ENCODE measurements around the gene CCDC188. TPM values are rescaled to one million over a fixed set of nuclear protein-coding genes. Genes with fewer than 3 reads are reported as not detected.

The CCDC188 gene
- total RNA-seq, 1 experiment from 2014 or later, result not detected

DNA sequence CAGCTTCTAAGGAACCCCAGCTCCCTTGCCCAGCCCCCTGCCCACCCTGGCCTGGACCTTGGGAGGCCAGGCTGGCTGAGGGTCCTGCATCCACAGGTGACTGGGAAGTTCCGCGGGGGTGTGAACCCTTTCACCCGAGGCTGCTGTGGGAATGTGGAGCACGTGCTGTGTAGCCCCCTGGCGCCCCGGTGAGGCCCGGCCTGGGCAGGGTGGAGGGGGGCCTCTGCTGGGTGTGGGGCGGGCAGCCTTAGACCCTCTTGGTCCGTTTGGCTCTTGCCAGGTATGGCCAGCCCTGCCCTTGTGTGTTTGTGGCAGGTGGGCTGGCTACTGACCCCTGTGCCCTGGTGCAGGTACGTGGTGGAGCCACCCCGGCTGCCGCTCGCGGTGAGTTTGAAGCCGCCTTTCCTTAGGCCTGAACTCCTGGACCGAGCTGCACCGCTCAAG is 10.3 kb downstream of the CCDC188 start:
- ChIA-PET CTCF (no interaction called here), POLR2A (ENCODE audit: unreplicated experiment) (no interaction called here)
- H3K4me3 ChIP-seq (ENCODE audit: low read length), result no peak overlapping the region
- no peak overlapping the region for H3K4me2 ChIP-seq (ENCODE audit: low read length)
- BruUV-seq (replicated peaks), result no TSS peak
- H3K36me3 ChIP-seq (ENCODE audit: low read depth, low read length), result no peaks in the 10 kb centered on the region
- no peak overlapping the region for H3K9ac ChIP-seq (ENCODE audit: low read length)
- H3K27ac ChIP-seq (ENCODE audit: low read length), result no peak overlapping the region
- TF ChIP-seq EZH2phosphoT487 (IDR thresholded peaks at IDR 0.05; ENCODE audit: borderline replicate concordance, low read length) (no peak), EZH2 (IDR thresholded peaks at IDR 0.05; ENCODE audit: low read length, unreplicated experiment) (no peak)
- TF ChIP-seq, protein P1, sequence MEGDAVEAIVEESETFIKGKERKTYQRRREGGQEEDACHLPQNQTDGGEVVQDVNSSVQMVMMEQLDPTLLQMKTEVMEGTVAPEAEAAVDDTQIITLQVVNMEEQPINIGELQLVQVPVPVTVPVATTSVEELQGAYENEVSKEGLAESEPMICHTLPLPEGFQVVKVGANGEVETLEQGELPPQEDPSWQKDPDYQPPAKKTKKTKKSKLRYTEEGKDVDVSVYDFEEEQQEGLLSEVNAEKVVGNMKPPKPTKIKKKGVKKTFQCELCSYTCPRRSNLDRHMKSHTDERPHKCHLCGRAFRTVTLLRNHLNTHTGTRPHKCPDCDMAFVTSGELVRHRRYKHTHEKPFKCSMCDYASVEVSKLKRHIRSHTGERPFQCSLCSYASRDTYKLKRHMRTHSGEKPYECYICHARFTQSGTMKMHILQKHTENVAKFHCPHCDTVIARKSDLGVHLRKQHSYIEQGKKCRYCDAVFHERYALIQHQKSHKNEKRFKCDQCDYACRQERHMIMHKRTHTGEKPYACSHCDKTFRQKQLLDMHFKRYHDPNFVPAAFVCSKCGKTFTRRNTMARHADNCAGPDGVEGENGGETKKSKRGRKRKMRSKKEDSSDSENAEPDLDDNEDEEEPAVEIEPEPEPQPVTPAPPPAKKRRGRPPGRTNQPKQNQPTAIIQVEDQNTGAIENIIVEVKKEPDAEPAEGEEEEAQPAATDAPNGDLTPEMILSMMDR (conservative IDR thresholded peaks at IDR 0.05; ENCODE audit: low read depth, low read length), result no peak
- DNase-seq (no peak), ATAC-seq (no peak)
- H2AFZ ChIP-seq (ENCODE audit: low read length), result no peak overlapping the region
- H3K4me1 ChIP-seq (ENCODE audit: insufficient read depth, low read length), result no peaks in the 10 kb centered on the region
- H3K9me2 ChIP-seq (replicated peaks; ENCODE audit: low read length), result no peaks in the 10 kb centered on the region
- H4K20me1 ChIP-seq (ENCODE audit: low read length), result no peaks in the 10 kb centered on the region
- intact Hi-C loops (cut with micrococcal nuclease), result no loop called here
- no peaks in the 10 kb centered on the region for H3K27me3 ChIP-seq (ENCODE audit: low read length)
- H3K79me2 ChIP-seq (ENCODE audit: low read length), result peaks cover 21% of the 10 kb centered on the region
- no peaks in the 10 kb centered on the region for H3K9me3 ChIP-seq (ENCODE audit: low read length)
- no peaks in the 10 kb centered on the region for H3F3A ChIP-seq (ENCODE audit: low read length, unreplicated experiment)

DNA sequence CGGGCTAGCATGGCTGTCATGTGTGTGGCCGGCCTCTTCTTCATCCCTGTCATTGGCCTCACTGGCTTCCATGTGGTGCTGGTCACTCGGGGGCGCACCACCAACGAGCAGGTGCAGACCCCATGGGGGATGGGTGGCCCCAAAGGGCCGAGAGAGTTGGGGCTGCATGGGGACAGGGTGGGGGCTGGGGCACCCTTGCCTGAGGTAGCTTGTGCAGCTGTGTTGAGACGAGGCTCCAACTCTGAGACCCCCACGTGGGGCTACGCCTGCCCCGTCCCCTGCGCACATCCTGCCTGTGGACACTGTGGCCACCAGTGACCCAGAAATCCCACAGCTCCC is 10.8 kb downstream of the CCDC188 start:
- no TSS peak for BruUV-seq (replicated peaks)
- Histone ChIP-seq H3K4me2 (ENCODE audit: low read length) (no peak overlapping the region), H3K9me3 (ENCODE audit: low read length) (no peaks in the 10 kb centered on the region), H3F3A (ENCODE audit: low read length, unreplicated experiment) (no peaks in the 10 kb centered on the region), H3K79me2 (ENCODE audit: low read length) (peaks cover 26% of the 10 kb centered on the region), H3K27me3 (ENCODE audit: low read length) (no peaks in the 10 kb centered on the region), H3K4me1 (ENCODE audit: insufficient read depth, low read length) (no peaks in the 10 kb centered on the region), H3K9ac (ENCODE audit: low read length) (no peak overlapping the region), H3K36me3 (ENCODE audit: low read depth, low read length) (no peaks in the 10 kb centered on the region), H2AFZ (ENCODE audit: low read length) (no peak overlapping the region), H3K4me3 (ENCODE audit: low read length) (no peak overlapping the region), H3K9me2 (replicated peaks; ENCODE audit: low read length) (no peaks in the 10 kb centered on the region), H4K20me1 (ENCODE audit: low read length) (no peaks in the 10 kb centered on the region), H3K27ac (ENCODE audit: low read length) (no peak overlapping the region)
- intact Hi-C loops (cut with micrococcal nuclease), result no loop called here
- ChIA-PET CTCF (no interaction called here), POLR2A (ENCODE audit: unreplicated experiment) (no interaction called here)
- no peak for TF ChIP-seq EZH2phosphoT487 (IDR thresholded peaks at IDR 0.05; ENCODE audit: borderline replicate concordance, low read length)
- TF ChIP-seq EZH2 (IDR thresholded peaks at IDR 0.05; ENCODE audit: low read length, unreplicated experiment), result no peak
- TF ChIP-seq, protein P1 (conservative IDR thresholded peaks at IDR 0.05; ENCODE audit: low read depth, low read length), result no peak
- DNase-seq (no peak), ATAC-seq (no peak)

DNA sequence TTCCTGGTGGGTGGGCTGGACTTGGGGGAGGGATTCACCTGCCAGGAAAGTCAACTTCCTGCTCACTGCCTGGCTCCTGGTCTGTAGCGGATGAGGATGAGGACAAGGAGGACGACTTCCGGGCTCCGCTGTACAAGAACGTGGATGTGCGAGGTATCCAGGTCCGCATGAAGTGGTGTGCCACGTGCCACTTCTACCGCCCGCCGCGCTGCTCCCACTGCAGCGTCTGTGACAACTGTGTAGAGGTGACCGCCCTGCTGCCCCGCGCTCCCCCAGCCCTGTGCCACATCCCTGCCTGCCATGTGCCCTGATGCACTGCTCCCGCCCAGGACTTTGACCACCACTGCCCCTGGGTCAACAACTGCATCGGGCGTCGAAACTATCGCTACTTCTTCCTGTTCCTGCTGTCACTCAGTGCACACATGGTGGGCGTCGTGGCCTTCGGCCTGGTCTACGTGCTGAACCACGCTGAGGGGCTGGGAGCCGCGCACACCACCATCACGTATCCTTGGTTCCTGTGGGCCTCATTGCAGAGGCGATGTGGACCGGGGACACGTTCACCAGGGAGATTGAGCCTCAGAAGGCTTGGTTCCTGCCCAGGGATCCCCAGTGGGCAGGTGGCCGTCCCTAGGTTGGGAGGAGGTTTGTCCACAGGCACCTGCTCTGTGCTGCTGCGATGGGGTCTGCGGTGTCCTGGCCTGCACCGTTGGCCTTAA is 11.3 kb downstream of the CCDC188 start:
- no peak overlapping the region for H3K9ac ChIP-seq (ENCODE audit: low read length)
- no peaks in the 10 kb centered on the region for H3K9me3 ChIP-seq (ENCODE audit: low read length)
- POLR2A ChIA-PET (ENCODE audit: unreplicated experiment), result no interaction called here
- H3K27ac ChIP-seq (ENCODE audit: low read length), result no peak overlapping the region
- ATAC-seq (no peak), DNase-seq (no peak)
- TF ChIP-seq EZH2phosphoT487 (IDR thresholded peaks at IDR 0.05; ENCODE audit: borderline replicate concordance, low read length) (no peak), EZH2 (IDR thresholded peaks at IDR 0.05; ENCODE audit: low read length, unreplicated experiment) (no peak)
- TF ChIP-seq, protein P1 (conservative IDR thresholded peaks at IDR 0.05; ENCODE audit: low read depth, low read length), result no peak
- CTCF ChIA-PET, result no interaction called here
- no peak overlapping the region for H2AFZ ChIP-seq (ENCODE audit: low read length)
- no peak overlapping the region for H3K4me2 ChIP-seq (ENCODE audit: low read length)
- H3K4me1 ChIP-seq (ENCODE audit: insufficient read depth, low read length), result no peaks in the 10 kb centered on the region
- H3K79me2 ChIP-seq (ENCODE audit: low read length), result peaks cover 31% of the 10 kb centered on the region
- no peaks in the 10 kb centered on the region for H3K9me2 ChIP-seq (replicated peaks; ENCODE audit: low read length)
- H4K20me1 ChIP-seq (ENCODE audit: low read length), result no peaks in the 10 kb centered on the region
- no peak overlapping the region for H3K4me3 ChIP-seq (ENCODE audit: low read length)
- no peaks in the 10 kb centered on the region for H3K27me3 ChIP-seq (ENCODE audit: low read length)
- intact Hi-C loops (cut with micrococcal nuclease), result no loop called here
- H3K36me3 ChIP-seq (ENCODE audit: low read depth, low read length), result no peaks in the 10 kb centered on the region
- H3F3A ChIP-seq (ENCODE audit: low read length, unreplicated experiment), result no peaks in the 10 kb centered on the region
- TSS peak; percentile 31 for BruUV-seq (replicated peaks)

Measured in PC-3 (cell line).